ENCODE measurements around the gene FAM170B. TPM values are rescaled to one million over a fixed set of nuclear protein-coding genes. Genes with fewer than 3 reads are reported as not detected.

The FAM170B gene
- total RNA-seq, 1 experiment from 2014 or later, result not detected

DNA sequence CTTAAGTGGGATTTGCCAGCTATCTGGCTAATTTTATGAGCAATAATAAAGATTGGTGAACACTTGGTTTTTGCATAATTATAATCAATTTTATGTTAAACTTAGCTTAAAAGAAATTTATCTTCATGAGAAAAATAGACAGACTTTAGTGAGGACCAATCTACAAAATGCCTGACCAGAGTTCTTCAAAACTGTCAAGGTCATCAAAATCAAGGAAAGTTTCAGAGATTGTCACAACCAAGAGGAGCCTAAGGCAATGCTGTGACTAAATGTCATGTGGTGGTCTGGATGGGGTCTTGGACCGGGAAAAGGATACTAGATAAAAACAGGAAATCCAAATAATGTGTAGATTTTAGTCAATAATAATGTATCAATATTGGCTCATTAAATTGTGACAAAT lies 17.7 kb upstream of the FAM170B start:
- Histone ChIP-seq H3K9me3 (ENCODE audit: control insufficient read depth, insufficient read depth, low read depth, low read length) (no peaks in the 10 kb centered on the region), H3K27ac (ENCODE audit: low read length) (no peak overlapping the region), H3K27me3 (ENCODE audit: control insufficient read depth, insufficient read depth, low read length) (peaks cover 18% of the 10 kb centered on the region), H3K36me3 (ENCODE audit: control insufficient read depth, insufficient read depth, low read length) (no peaks in the 10 kb centered on the region), H3K4me3 (ENCODE audit: low read depth in 2 of 2, low read length in 2 of 2) (no peak overlapping the region), H3K4me1 (ENCODE audit: control insufficient read depth, insufficient read depth, low read length) (no peaks in the 10 kb centered on the region)
- BruUV-seq (replicated peaks), result no TSS peak
- POLR2A ChIA-PET, result no interaction called here
- in situ Hi-C loops (cut with HindIII; ENCODE audit: low pct_unique_long_range_greater_than_20kb, low sequenced_read_pairs), result no loop called here
- intact Hi-C loops (cut with micrococcal nuclease; ENCODE audit: unreplicated experiment), result no loop called here
- TF ChIP-seq POLR2AphosphoS5 (IDR thresholded peaks at IDR 0.05; ENCODE audit: low read depth, low read length), result no peak
- TF ChIP-seq SIN3A (IDR thresholded peaks at IDR 0.05; ENCODE audit: borderline replicate concordance, insufficient read depth, low read depth, low read length), result no peak
- TF ChIP-seq, protein P1, sequence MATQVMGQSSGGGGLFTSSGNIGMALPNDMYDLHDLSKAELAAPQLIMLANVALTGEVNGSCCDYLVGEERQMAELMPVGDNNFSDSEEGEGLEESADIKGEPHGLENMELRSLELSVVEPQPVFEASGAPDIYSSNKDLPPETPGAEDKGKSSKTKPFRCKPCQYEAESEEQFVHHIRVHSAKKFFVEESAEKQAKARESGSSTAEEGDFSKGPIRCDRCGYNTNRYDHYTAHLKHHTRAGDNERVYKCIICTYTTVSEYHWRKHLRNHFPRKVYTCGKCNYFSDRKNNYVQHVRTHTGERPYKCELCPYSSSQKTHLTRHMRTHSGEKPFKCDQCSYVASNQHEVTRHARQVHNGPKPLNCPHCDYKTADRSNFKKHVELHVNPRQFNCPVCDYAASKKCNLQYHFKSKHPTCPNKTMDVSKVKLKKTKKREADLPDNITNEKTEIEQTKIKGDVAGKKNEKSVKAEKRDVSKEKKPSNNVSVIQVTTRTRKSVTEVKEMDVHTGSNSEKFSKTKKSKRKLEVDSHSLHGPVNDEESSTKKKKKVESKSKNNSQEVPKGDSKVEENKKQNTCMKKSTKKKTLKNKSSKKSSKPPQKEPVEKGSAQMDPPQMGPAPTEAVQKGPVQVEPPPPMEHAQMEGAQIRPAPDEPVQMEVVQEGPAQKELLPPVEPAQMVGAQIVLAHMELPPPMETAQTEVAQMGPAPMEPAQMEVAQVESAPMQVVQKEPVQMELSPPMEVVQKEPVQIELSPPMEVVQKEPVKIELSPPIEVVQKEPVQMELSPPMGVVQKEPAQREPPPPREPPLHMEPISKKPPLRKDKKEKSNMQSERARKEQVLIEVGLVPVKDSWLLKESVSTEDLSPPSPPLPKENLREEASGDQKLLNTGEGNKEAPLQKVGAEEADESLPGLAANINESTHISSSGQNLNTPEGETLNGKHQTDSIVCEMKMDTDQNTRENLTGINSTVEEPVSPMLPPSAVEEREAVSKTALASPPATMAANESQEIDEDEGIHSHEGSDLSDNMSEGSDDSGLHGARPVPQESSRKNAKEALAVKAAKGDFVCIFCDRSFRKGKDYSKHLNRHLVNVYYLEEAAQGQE (IDR thresholded peaks at IDR 0.05; ENCODE audit: insufficient read depth in 1 of 2, low read depth in 2 of 2, low read length in 1 of 2), result no peak
- TF ChIP-seq, protein P2, sequence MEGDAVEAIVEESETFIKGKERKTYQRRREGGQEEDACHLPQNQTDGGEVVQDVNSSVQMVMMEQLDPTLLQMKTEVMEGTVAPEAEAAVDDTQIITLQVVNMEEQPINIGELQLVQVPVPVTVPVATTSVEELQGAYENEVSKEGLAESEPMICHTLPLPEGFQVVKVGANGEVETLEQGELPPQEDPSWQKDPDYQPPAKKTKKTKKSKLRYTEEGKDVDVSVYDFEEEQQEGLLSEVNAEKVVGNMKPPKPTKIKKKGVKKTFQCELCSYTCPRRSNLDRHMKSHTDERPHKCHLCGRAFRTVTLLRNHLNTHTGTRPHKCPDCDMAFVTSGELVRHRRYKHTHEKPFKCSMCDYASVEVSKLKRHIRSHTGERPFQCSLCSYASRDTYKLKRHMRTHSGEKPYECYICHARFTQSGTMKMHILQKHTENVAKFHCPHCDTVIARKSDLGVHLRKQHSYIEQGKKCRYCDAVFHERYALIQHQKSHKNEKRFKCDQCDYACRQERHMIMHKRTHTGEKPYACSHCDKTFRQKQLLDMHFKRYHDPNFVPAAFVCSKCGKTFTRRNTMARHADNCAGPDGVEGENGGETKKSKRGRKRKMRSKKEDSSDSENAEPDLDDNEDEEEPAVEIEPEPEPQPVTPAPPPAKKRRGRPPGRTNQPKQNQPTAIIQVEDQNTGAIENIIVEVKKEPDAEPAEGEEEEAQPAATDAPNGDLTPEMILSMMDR (IDR thresholded peaks at IDR 0.05), result no peak
- no peak for TF ChIP-seq TCF7L2 (IDR thresholded peaks at IDR 0.05; ENCODE audit: low read depth, low read length)
- DNase-seq (ENCODE audit: low read depth, low spot score) (no peak), ATAC-seq (no peak)
- CTCF ChIA-PET, result no interaction called here

DNA sequence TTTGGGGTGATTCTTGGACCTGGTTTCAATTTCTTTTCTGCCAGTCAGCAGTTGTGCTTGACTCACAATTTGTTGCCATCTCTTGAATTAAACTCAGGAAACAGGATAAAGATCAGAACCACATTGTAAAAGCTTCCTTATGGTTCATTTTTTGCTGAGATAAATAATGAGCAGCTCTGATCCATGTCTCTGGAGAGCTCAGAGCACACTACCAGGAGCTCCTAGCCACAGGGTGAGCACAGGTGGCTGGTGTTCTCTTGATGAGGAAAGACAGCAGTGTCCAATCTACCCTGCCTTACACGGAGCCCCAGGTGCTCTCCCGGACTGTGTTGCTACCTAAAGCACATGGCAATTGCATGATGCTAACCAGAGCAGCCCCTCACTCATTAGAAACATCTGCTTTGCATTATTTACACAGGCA lies 17.2 kb upstream of the FAM170B start:
- DNase-seq (ENCODE audit: low read depth, low spot score) (no peak), ATAC-seq (no peak)
- POLR2A ChIA-PET, result no interaction called here
- intact Hi-C loops (cut with micrococcal nuclease; ENCODE audit: unreplicated experiment), result no loop called here
- H3K27me3 ChIP-seq (ENCODE audit: control insufficient read depth, insufficient read depth, low read length), result peaks cover 17% of the 10 kb centered on the region
- no peaks in the 10 kb centered on the region for H3K36me3 ChIP-seq (ENCODE audit: control insufficient read depth, insufficient read depth, low read length)
- no peaks in the 10 kb centered on the region for H3K4me1 ChIP-seq (ENCODE audit: control insufficient read depth, insufficient read depth, low read length)
- in situ Hi-C loops (cut with HindIII; ENCODE audit: low pct_unique_long_range_greater_than_20kb, low sequenced_read_pairs), result no loop called here
- H3K9me3 ChIP-seq (ENCODE audit: control insufficient read depth, insufficient read depth, low read depth, low read length), result no peaks in the 10 kb centered on the region
- no TSS peak for BruUV-seq (replicated peaks)
- CTCF ChIA-PET, result no interaction called here
- TF ChIP-seq SIN3A (IDR thresholded peaks at IDR 0.05; ENCODE audit: borderline replicate concordance, insufficient read depth, low read depth, low read length) (no peak), POLR2AphosphoS5 (IDR thresholded peaks at IDR 0.05; ENCODE audit: low read depth, low read length) (no peak), TCF7L2 (IDR thresholded peaks at IDR 0.05; ENCODE audit: low read depth, low read length) (no peak)
- TF ChIP-seq, protein P1 (IDR thresholded peaks at IDR 0.05; ENCODE audit: insufficient read depth in 1 of 2, low read depth in 2 of 2, low read length in 1 of 2), result no peak
- TF ChIP-seq, protein P2 (IDR thresholded peaks at IDR 0.05), result no peak
- H3K27ac ChIP-seq (ENCODE audit: low read length), result no peak overlapping the region
- H3K4me3 ChIP-seq (ENCODE audit: low read depth in 2 of 2, low read length in 2 of 2), result no peak overlapping the region
